ENCODE data around the gene PCBP3.
A peak's percentile ranks its signal among the peaks of the same experiment; 100 is the strongest.

Gene PCBP3

GRCh38 chr21:45764792-45765191 is 121.3 kb downstream of the PCBP3 start:
- TF ChIP-seq CTCF (conservative IDR thresholded peaks at IDR 0.05) = no peak
- no peak overlapping the region for H3K27ac ChIP-seq

GRCh38 chr21:45765375-45765774 is 121.8 kb downstream of the PCBP3 start:
- no peak overlapping the region for H3K27ac ChIP-seq
- TF ChIP-seq CTCF (conservative IDR thresholded peaks at IDR 0.05) = no peak

- H3K27ac ChIP-seq = no peak overlapping the region
- TF ChIP-seq CTCF (conservative IDR thresholded peaks at IDR 0.05) = no peak
These were observed 122.5 kb downstream of the PCBP3 start for GRCh38 chr21:45766055-45766454.

- H3K27ac ChIP-seq = no peak overlapping the region
- TF ChIP-seq CTCF (conservative IDR thresholded peaks at IDR 0.05) = no peak
These were observed 123.0 kb downstream of the PCBP3 start for GRCh38 chr21:45766501-45766900.

GRCh38 chr21:45767071-45768006 is 123.8 kb downstream of the PCBP3 start:
- no peak for TF ChIP-seq CTCF (conservative IDR thresholded peaks at IDR 0.05)
- peak overlapping the region; percentile 32; the same call in 1 of the 2 replicates for H3K27ac ChIP-seq

GRCh38 chr21:45768011-45768739 is 124.7 kb downstream of the PCBP3 start:
- no peak for TF ChIP-seq CTCF (conservative IDR thresholded peaks at IDR 0.05)
- H3K27ac ChIP-seq = peak overlapping the region; percentile 32; the same call in 1 of the 2 replicates

GRCh38 chr21:45768740-45769048 is 125.2 kb downstream of the PCBP3 start:
- H3K27ac ChIP-seq = peak overlapping the region; percentile 32; the same call in 1 of the 2 replicates
- peak; percentile 55 for TF ChIP-seq CTCF (conservative IDR thresholded peaks at IDR 0.05)
